A549 treated with CORT108297 at 1 μM for 4 hours (cell line): Measurements from ENCODE around the gene SPAG17. TPM values are rescaled to one million over a fixed set of nuclear protein-coding genes. Genes with fewer than 3 reads are reported as not detected.

Experiments used
- total RNA-seq: library from RNA; stranded (reverse); fragments of 200-300 nt; extraction: Qiagen RNA extraction; gene quantifications from 5 replicates; pipeline ENCODE4 v1.2.3, GENCODE V29; 2022

Gene SPAG17
- total RNA-seq: not detected in 5 replicates

DNA sequence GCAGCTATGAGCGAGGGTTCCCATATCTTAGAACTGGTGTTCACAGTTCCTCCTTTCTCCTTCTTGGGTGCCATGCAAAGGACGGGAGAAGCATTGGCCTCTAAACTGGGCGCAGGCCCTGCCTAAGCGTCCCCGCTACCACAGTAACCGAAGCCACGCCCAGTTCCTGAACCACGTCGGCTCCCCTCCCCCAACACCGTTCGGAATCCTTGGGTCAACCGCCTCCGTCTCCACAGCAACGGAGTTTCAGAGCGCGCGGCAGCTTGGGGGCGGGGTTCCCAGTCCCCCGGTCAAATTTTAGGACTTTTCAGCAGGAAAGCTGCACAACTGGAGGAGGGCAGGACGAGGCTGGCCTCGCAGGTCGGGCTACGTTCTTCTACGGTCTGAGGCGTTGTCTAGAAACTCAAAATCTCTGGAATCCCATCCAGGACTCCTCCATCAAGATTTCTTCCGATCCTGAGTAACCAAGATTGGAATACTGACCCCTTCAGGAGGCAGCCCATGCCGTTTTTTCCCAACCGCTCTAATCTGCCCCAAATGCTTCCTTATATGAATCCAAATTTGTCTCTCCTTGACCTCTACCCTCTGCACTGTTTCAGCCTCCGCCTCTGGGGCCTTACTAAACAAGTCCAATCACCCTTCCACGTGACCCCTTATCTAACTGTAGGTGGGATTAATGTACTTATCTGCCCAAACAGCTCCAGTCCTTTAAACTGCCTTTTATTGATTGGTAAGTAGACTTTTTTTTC is at the start of gene SPAG17:
SPAG17 (minus strand) TSS at position 145 of the 749 bp plus-strand sequence; CDS start at position 74, 71 bp downstream.

GRCh38 chr1:117929343-117930172 is 255.5 kb downstream of the SPAG17 start, which contains the start of the genes GDAP2 and WDR3:
Gene GDAP2, minus strand, starts transcription at chr1:117929621. Its CDS starts 9,264 bp downstream, at chr1:117920357.
Gene WDR3, plus strand, starts transcription at chr1:117929739. Its CDS starts 3,581 bp downstream, at chr1:117933320.

